HCT116 (cell line): ENCODE measurements around the gene SUGP2.

Source experiments
- CTCF ChIP-seq, 3 experiments: fragments of 200-600 bp in 1 of 3; sonication (generic) in 1 of 3; IDR thresholded peaks in 2 of 3; conservative IDR thresholded peaks in 1 of 3; 2 replicates each; pipeline ENCODE4 v1.5.1; 2012 to 2017; ENCODE audit warnings: low read depth in 2 of 3, low read length in 2 of 3, antibody characterized with exemption in 1 of 3, borderline replicate concordance in 1 of 3, control low read depth in 1 of 3, mild to moderate bottlenecking in 1 of 3, mixed read lengths in 1 of 3, mixed run types in 1 of 3, moderate library complexity in 1 of 3; ENCODE audit not compliant: insufficient read depth in 1 of 3
- EZH2 ChIP-seq: fragments of 200-600 bp; sonication (generic); IDR thresholded peaks from 2 replicates; pipeline ENCODE4 v1.6.1; 2017; ENCODE audit warnings: antibody characterized with exemption, mixed run types
- POLR2A ChIP-seq: IDR thresholded peaks from 2 replicates; pipeline ENCODE4 v1.7.0; 2011; ENCODE audit warnings: borderline replicate concordance; ENCODE audit not compliant: insufficient read depth, insufficient read length; ENCODE audit errors: extremely low read depth
- POLR2AphosphoS5 ChIP-seq: IDR thresholded peaks from 2 replicates; pipeline ENCODE4 v1.6.1; 2011; ENCODE audit warnings: mild to moderate bottlenecking, low read depth, low read length, moderate library complexity
- RAD21 ChIP-seq: IDR thresholded peaks from 2 replicates; pipeline ENCODE4 v1.6.1; 2012; ENCODE audit warnings: low read depth, mild to moderate bottlenecking
- ZBTB33 ChIP-seq: IDR thresholded peaks from 2 replicates; pipeline ENCODE4 v1.6.1; 2011; ENCODE audit warnings: mild to moderate bottlenecking, low read length, moderate library complexity; ENCODE audit not compliant: insufficient replicate concordance; ENCODE audit errors: extremely low read depth
- TF ChIP-seq, protein P1 (sequence below): IDR thresholded peaks from 2 replicates; pipeline ENCODE4 v1.6.1; 2012

DNA sequence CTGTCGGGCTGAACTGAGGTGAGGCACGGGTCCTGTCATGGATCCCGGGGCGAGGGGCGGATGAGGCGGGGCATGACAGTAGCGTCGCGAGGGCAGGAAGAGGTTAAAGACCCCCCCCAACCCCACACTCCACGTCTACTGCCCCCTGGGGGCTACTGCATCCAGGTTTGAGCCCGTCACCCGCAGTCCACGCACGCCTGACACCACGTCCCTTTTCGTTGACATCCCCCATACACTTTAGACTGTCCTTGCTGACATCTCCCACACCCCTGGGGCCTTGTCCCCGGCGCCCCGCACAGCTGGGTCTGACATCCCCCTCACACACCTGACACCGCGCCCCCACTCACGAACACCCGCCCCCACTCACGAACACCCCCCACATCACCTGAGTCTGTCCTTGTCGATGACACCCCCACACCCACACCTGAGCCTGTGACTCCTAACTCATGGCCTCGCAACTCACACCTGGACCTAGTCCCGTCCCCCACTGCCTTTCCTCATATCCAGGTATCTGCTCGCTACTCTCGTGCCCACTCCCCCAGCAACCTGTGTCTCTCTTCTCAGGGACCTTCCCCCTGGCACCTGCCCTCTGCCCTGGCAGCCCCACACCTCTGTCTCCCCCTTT is 30.9 kb upstream of the SUGP2 start:
- no peak for TF ChIP-seq POLR2A
- TF ChIP-seq CTCF (IDR thresholded peaks at IDR 0.05 in 2 of 3, conservative IDR thresholded peaks at IDR 0.05 in 1 of 3; ENCODE audit: borderline replicate concordance in 1 of 3, insufficient read depth in 1 of 3, low read depth in 2 of 3, low read length in 2 of 3), result 0 out of 6 replicates have a peak, but pooled peaks of 1 of the 3 experiments have one; percentile 19
- TF ChIP-seq RAD21, result no peak
- no peak for TF ChIP-seq POLR2AphosphoS5
- no peak for TF ChIP-seq ZBTB33
- no peak for TF ChIP-seq EZH2
- TF ChIP-seq, protein P1, sequence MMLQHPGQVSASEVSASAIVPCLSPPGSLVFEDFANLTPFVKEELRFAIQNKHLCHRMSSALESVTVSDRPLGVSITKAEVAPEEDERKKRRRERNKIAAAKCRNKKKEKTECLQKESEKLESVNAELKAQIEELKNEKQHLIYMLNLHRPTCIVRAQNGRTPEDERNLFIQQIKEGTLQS, result no peak
